ENCODE results near the gene COL12A1. TPM values are rescaled to one million over a fixed set of nuclear protein-coding genes. Genes with fewer than 3 reads are reported as not detected.

Gene COL12A1
- total and polyA plus RNA-seq, 10 of the 15 experiments (the other 5 are each of a cell fraction or from before 2014, with no cell fraction given), result under 0.01 to 0.69 (median 0.11) TPM; not detected in 6

DNA sequence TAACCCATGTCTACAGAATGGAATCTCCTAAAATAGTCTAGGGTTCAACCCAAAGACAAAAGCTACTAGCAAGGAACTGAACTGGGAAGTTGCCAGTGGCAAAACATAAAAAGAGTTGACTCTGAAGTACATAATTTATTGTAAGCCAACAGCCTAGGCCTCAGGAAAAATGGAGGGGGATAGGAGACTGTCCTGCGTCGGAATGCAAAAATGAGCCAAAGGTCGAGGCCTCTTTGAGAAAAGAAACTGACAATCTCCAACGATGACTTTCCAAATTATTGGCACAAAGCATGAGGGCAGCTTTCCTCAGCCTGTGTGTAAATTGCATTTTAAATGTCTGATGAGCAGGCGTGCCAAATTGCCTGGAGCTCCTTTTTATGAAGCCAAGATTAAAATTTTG lies 2.1 kb downstream of the COL12A1 start:
- H3K36me3 ChIP-seq (ENCODE audit: control insufficient read depth in 2 of 2, insufficient read depth in 2 of 2, low read length in 1 of 2), result no peaks in the 10 kb centered on the region
- RAD21 ChIA-PET (ENCODE audit: unreplicated experiment), result interaction anchor here (0.9 to 4.4 kb wide), 9 partner anchors 627 to 1116 kb away, joined by 3 to 64 read pairs (median 3); no protein-coding TSS in a partner anchor
- BruUV-seq (replicated peaks), result no TSS peak
- H3K4me3 ChIP-seq, result no peak overlapping the region
- no peak overlapping the region for H3K4me2 ChIP-seq (ENCODE audit: control insufficient read depth, insufficient read depth)
- intact Hi-C loops (cut with micrococcal nuclease; ENCODE audit: unreplicated experiment), result loop anchor here (1.0 to 10.0 kb wide), 6 partner anchors 269 to 1111 kb away; no protein-coding TSS in a partner anchor
- WGBS (ENCODE audit: insufficient coverage, insufficient replicate concordance, low lambda C conversion rate, missing lambda C conversion rate), result 24% methylated on average over 5 of the region's 5 CpGs
- ATAC-seq (no peak), FAIRE-seq (no peak), DNase-seq (ENCODE audit: low read depth, low spot score) (no peak)
- no peak overlapping the region for H3K9ac ChIP-seq (ENCODE audit: control insufficient read depth, insufficient read depth, low read length)
- H3K27ac ChIP-seq (ENCODE audit: control insufficient read depth, insufficient read depth), result no peak overlapping the region
- no peaks in the 10 kb centered on the region for H3K9me3 ChIP-seq (replicated peaks; ENCODE audit: control insufficient read depth, insufficient read depth, low read length)
- CTCF ChIA-PET, result interaction anchor here (0.7 to 5.5 kb wide), 28 partner anchors 10 to 1470 kb away, joined by 3 to 69 read pairs (median 4); no protein-coding TSS in a partner anchor
- no peaks in the 10 kb centered on the region for H3K4me1 ChIP-seq (ENCODE audit: control insufficient read depth, insufficient read depth, low read length)
- H2AFZ ChIP-seq (ENCODE audit: control insufficient read depth, low read depth, low read length), result no peak overlapping the region
- POLR2A ChIA-PET, result no interaction called here
- no peaks in the 10 kb centered on the region for H3K79me2 ChIP-seq (ENCODE audit: control insufficient read depth, insufficient read depth, low read length)
- SMC1A ChIA-PET (ENCODE audit: uncharacterized antibody, unreplicated experiment), result interaction anchor here (0.8 to 4.7 kb wide), 5 partner anchors 616 to 1113 kb away, joined by 3 to 60 read pairs (median 4); no protein-coding TSS in a partner anchor
- in situ Hi-C loops (cut with MboI), result loop anchor here (5.0 to 10.0 kb wide), 2 partner anchors 789 to 1111 kb away; no protein-coding TSS in a partner anchor
- no peaks in the 10 kb centered on the region; the same call in 1 of the 2 replicates for H4K20me1 ChIP-seq (ENCODE audit: control insufficient read depth, insufficient read depth)
- H3K27me3 ChIP-seq (replicated peaks in 1 of 2; ENCODE audit: control insufficient read depth in 2 of 2, insufficient read depth in 2 of 2, low read length in 1 of 2), result peaks cover 33 to 38% of the 10 kb centered on the region in 2 experiments
- TF ChIP-seq, protein P1, sequence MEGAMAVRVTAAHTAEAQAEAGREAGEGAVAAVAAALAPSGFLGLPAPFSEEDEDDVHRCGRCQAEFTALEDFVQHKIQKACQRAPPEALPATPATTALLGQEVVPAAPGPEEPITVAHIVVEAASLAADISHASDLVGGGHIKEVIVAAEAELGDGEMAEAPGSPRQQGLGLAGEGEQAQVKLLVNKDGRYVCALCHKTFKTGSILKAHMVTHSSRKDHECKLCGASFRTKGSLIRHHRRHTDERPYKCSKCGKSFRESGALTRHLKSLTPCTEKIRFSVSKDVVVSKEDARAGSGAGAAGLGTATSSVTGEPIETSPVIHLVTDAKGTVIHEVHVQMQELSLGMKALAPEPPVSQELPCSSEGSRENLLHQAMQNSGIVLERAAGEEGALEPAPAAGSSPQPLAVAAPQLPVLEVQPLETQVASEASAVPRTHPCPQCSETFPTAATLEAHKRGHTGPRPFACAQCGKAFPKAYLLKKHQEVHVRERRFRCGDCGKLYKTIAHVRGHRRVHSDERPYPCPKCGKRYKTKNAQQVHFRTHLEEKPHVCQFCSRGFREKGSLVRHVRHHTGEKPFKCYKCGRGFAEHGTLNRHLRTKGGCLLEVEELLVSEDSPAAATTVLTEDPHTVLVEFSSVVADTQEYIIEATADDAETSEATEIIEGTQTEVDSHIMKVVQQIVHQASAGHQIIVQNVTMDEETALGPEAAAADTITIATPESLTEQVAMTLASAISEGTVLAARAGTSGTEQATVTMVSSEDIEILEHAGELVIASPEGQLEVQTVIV (IDR thresholded peaks at IDR 0.05; ENCODE audit: borderline replicate concordance, partially characterized antibody), result no peak
- TF ChIP-seq, protein P2, sequence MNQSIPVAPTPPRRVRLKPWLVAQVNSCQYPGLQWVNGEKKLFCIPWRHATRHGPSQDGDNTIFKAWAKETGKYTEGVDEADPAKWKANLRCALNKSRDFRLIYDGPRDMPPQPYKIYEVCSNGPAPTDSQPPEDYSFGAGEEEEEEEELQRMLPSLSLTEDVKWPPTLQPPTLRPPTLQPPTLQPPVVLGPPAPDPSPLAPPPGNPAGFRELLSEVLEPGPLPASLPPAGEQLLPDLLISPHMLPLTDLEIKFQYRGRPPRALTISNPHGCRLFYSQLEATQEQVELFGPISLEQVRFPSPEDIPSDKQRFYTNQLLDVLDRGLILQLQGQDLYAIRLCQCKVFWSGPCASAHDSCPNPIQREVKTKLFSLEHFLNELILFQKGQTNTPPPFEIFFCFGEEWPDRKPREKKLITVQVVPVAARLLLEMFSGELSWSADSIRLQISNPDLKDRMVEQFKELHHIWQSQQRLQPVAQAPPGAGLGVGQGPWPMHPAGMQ (IDR thresholded peaks at IDR 0.05; ENCODE audit: borderline replicate concordance), result no peak
- TF ChIP-seq SMAD5 (IDR thresholded peaks at IDR 0.05; ENCODE audit: low read depth) (no peak), ASH2L (IDR thresholded peaks at IDR 0.05; ENCODE audit: borderline replicate concordance, low read depth) (no peak), HDAC6 (IDR thresholded peaks at IDR 0.05; ENCODE audit: unreplicated experiment) (no peak), HCFC1 (IDR thresholded peaks at IDR 0.05; ENCODE audit: low read length) (no peak), ZSCAN29 (IDR thresholded peaks at IDR 0.05) (no peak), CBX3 (IDR thresholded peaks at IDR 0.05; ENCODE audit: borderline replicate concordance, low read depth) (no peak), JUND (IDR thresholded peaks at IDR 0.05; ENCODE audit: low read depth, low read length) (no peak), ZNF217 (IDR thresholded peaks at IDR 0.05) (no peak), CREM (IDR thresholded peaks at IDR 0.05; ENCODE audit: low read depth) (no peak), RCOR1 (conservative IDR thresholded peaks at IDR 0.05; ENCODE audit: low read depth, low read length) (no peak), HDAC2 (IDR thresholded peaks at IDR 0.05) (no peak), KDM1A (IDR thresholded peaks at IDR 0.05; ENCODE audit: borderline replicate concordance) (no peak)
- TF ChIP-seq, protein P3, sequence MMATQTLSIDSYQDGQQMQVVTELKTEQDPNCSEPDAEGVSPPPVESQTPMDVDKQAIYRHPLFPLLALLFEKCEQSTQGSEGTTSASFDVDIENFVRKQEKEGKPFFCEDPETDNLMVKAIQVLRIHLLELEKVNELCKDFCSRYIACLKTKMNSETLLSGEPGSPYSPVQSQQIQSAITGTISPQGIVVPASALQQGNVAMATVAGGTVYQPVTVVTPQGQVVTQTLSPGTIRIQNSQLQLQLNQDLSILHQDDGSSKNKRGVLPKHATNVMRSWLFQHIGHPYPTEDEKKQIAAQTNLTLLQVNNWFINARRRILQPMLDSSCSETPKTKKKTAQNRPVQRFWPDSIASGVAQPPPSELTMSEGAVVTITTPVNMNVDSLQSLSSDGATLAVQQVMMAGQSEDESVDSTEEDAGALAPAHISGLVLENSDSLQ (IDR thresholded peaks at IDR 0.05), result no peak
- TF ChIP-seq, protein P4, sequence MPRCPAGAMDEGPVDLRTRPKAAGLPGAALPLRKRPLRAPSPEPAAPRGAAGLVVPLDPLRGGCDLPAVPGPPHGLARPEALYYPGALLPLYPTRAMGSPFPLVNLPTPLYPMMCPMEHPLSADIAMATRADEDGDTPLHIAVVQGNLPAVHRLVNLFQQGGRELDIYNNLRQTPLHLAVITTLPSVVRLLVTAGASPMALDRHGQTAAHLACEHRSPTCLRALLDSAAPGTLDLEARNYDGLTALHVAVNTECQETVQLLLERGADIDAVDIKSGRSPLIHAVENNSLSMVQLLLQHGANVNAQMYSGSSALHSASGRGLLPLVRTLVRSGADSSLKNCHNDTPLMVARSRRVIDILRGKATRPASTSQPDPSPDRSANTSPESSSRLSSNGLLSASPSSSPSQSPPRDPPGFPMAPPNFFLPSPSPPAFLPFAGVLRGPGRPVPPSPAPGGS (IDR thresholded peaks at IDR 0.05; ENCODE audit: borderline replicate concordance, insufficient read depth, low read depth, low read length, poor library complexity, severe bottlenecking), result no peak
